HG02763 (cell line): ENCODE measurements around the gene IFNLR1.

ENCODE experiments used
- ATAC-seq: cut with Tn5 transposase; IDR thresholded peaks from one replicate; pipeline ENCODE4 v1.9.1; 2021; ENCODE audit warnings: mild to moderate bottlenecking, moderate library complexity; ENCODE audit not compliant: unreplicated experiment

The IFNLR1 gene

GRCh38 chr1:24152631-24153494 lies 34.2 kb downstream of the IFNLR1 start:
- no peak for ATAC-seq

- no peak for ATAC-seq
Measured at GRCh38 chr1:24151175-24151533, 35.9 kb downstream of the IFNLR1 start.

- peak; percentile 63 for ATAC-seq
Measured at GRCh38 chr1:24150234-24151174, 36.6 kb downstream of the IFNLR1 start.

GRCh38 chr1:24149866-24150233 lies 37.2 kb downstream of the IFNLR1 start:
- ATAC-seq, result no peak

GRCh38 chr1:24147816-24148215 lies 39.3 kb downstream of the IFNLR1 start:
- ATAC-seq, result no peak

- no peak for ATAC-seq
Measured at GRCh38 chr1:24147194-24147593, 39.9 kb downstream of the IFNLR1 start.

- ATAC-seq, result no peak
Measured at GRCh38 chr1:24142546-24143534, 44.2 kb downstream of the IFNLR1 start, which contains the start of gene IL22RA1. IL22RA1 (minus strand) TSS chr1:24143140; CDS start chr1:24143082, 58 bp downstream.

- no peak for ATAC-seq
Measured at GRCh38 chr1:24141311-24141997, 45.6 kb downstream of the IFNLR1 start.

GRCh38 chr1:24140741-24141181 lies 46.3 kb downstream of the IFNLR1 start:
- ATAC-seq, result no peak

- ATAC-seq, result no peak
Measured at GRCh38 chr1:24139841-24140425, 47.2 kb downstream of the IFNLR1 start.

- ATAC-seq, result no peak
Measured at GRCh38 chr1:24139222-24139489, 47.9 kb downstream of the IFNLR1 start.

GRCh38 chr1:24138476-24139221 lies 48.4 kb downstream of the IFNLR1 start:
- ATAC-seq, result no peak

GRCh38 chr1:24136956-24137539 lies 50.0 kb downstream of the IFNLR1 start:
- ATAC-seq, result no peak

GRCh38 chr1:24134376-24134775 lies 52.7 kb downstream of the IFNLR1 start:
- no peak for ATAC-seq

GRCh38 chr1:24133819-24134218 lies 53.3 kb downstream of the IFNLR1 start:
- ATAC-seq, result no peak

- no peak for ATAC-seq
Measured at GRCh38 chr1:24130385-24130784, 56.7 kb downstream of the IFNLR1 start.

- no peak for ATAC-seq
Measured at GRCh38 chr1:24127801-24128363, 59.2 kb downstream of the IFNLR1 start.

GRCh38 chr1:24127134-24127800 lies 59.8 kb downstream of the IFNLR1 start:
- ATAC-seq, result no peak
